Amniotic stem cell (primary cell): ENCODE measurements around the gene MTHFR.

Experiments used
- DNase-seq: peaks from one replicate; lab custom pipeline; 2025; lab: John Stamatoyannopoulos, UW

Gene MTHFR

DNA sequence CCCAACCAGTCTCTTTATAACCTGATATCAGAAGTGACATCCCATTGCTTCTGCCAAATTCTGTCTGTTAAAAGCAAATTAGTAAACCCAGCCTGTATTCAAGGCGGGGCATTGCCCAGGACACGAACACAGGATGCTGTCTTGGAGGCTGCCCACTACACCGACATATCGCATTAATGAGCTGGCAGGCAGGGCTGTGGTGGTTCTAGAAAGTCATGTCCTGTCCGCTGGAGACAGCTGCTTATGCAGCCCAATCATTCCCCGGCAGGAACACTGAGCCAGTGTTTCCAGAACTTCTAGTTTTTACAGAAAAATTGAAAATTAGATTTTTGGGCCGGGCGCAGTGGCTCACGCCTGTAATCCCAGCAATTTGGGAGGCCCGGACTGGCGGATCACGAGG, 24.5 kb downstream of the MTHFR start:
- DNase-seq = no peak

DNA sequence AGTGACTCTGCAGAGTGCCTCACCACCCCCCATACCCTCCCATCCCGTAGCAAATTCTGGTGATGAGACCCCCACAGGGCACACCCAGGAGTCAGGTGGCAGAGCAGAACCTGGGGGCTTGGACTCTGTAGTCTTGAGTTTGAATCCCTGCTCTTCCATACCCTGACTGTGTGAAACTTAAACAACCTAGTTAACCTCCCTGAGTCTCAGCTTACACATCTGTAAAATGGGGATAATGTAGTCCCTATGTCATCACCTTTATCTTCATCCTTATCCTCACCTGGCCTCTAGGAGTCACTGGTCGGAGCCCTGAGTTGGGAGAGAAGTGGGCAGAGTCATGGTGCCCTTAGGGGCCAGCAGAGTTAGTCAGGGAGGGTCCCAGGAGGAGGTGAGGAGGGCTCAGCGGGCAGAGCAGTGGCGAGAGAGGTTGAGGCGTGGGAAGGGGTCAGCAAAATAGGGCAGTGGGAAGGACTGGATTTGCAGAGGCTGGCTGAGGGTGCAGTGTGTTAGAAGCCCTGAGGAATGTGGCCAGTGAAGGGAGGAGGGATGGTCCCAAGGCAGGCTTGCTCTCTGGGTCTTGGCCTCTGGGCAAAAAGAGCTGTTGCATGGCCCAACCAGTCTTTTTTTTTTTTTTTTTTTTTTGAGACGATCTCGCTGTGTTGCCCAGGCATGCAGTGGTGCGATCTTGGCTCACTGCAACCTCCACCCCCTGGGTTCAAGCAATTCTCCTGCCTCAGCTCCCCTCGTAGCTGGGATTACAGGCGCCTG, 25.2 kb downstream of the MTHFR start:
- no peak for DNase-seq

DNA sequence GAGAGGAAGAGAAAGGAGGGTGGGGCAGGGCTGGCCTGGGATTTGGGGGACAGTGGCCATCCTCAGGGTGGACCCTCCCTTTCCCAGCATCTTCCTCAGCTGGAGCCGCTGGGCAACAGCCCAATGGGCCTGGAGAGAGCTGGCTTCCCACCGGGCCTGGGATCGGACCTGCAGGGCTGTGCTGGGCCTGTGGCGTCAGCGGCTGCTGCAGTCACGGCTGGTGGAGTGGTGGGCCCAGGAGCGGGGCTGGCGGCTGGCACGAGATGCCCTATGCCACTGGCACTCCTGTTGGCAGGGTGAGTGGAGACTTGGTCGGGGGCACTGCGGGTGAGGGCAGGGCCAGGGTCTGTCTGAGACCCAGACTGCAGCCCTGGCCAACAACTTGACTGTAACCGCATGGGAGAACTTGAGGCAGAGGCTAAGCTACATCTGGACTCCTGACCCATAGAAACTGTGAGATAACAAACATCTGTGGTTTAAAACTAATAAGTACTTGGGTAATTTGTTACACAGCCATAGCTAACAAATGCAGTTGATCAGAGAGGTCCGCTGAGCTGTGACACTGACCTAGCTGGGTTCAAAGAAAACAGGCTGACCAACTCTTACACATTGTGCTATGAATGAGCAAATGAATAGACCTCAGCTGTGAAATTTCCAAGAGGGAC, 25.9 kb downstream of the MTHFR start:
- no peak for DNase-seq

DNA sequence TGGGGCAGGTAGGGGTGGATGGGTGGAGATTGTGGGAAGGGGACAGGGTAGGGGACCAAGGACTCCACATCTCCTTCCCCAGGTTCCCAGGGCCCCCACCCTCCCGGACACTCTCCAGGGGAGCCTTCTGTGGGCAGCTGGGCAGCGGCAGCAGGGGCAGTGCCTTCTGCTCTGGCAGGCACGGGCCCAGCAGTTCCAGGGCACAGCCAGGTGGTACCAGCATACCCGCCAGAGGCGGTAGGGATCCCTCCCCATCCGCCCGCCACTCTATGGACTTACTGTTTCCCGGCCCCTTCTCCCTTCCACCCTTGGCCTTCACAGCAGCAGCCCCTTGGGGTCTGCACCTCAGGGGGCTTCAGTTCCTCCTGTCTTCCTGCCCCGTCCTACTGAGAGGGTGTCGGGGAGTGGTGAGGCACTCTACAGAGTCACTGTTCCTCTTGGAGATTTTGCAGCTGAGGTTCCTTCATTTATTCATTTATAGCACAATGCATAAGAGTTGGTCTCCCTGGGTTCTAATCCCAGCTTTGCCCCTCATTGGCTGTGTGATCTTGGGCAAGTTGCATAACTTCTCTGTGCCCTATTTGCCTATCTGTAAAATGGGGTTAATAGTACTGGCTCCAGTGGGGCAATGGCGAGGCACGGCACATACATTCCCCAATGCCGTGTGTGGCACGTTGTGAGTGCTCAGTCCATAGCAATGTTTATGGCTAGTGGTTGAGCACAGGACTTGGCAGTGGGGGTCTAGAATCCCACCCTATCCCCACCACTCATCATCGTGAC, 26.7 kb downstream of the MTHFR start:
- no peak for DNase-seq

DNA sequence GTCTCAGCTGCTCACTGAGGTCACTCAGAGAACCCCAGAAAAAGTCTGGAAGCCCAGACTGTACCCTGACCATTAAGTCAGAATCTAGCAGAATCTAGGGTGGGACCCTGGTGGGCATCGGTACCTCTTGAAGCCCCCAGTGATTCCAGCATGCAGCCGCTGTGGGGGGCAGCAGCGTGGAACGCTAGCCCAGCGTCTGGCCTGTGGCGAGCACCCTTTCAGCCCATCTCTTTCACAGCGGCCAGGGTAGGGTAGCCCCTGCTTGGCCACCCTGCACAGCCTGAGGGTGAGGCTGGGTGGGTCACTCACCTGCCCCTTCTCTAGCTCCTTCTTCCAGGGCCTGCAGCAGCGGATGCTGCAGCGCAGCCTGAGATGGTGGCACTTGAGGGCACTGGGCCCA, 27.4 kb downstream of the MTHFR start:
- no peak for DNase-seq

DNA sequence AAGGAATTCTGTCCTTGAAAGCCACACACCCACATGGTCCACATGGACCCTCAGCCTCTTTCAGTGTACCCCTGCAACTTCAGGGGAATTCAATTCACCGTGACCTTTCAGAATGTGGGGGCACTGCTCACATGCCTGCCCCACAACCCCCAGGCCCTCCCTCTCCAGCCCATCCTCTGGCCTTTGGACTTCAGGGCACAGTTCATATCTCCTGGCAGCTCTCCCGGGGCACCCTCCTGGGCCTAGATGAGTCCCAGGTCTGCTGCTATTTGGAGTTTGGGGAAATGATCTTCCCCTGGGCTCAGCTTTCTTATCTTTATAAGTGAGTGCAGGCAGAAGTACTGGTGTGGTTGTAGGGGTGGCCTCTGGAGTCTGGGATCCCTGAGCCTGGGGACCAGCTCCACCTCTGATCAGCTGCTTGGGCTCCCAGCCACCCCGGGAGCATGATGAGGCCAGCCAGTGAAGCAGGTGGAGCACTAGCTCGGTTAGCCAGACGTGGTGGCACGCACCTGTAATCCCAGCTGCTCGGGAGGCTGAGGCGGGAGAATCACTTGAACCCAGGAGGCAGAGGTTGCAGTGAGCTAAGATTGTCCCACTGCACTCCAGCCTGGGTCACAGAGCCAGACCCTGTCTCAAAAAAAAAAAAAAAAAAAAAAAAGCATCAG, 28.0 kb downstream of the MTHFR start:
- DNase-seq = no peak

DNA sequence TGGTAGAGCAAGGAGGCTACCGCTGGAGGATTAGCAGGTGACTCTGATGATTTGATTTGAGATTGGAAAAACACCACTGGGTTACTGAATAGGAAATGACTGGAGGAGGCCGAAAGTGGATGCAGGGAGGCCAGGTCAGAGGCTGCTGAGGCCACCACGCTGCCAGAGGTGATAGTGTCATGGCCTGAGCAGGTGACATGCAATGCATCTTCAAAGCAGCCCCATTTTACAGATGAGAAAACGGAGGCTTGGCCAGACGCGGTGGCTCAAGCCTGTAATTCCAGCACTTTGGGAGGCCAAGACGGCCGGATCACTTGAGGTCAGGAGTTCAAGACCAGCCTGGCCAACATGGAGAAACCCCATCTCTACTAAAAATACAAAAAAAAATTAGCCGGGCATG, 31.0 kb downstream of the MTHFR start:
- DNase-seq = no peak

DNA sequence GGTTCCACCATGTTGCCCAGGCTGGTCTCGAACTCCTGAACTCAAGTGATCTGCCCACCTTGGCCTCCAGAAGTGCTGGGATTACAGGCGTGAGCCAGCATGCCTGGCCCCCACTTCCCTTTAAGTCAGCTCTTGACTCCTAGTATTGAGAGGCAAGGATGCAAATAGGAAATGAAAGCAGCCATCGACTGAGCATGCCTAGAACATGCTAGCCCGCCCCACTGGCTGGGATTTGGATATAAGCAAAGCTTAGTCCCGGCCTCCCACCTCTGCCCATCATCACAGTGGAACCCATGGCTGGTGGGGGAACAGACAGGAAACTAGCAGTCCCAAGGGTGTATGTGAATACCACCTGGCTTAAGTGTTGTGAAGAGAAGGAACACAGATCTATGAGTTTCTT, 33.3 kb downstream of the MTHFR start:
- DNase-seq = no peak

DNA sequence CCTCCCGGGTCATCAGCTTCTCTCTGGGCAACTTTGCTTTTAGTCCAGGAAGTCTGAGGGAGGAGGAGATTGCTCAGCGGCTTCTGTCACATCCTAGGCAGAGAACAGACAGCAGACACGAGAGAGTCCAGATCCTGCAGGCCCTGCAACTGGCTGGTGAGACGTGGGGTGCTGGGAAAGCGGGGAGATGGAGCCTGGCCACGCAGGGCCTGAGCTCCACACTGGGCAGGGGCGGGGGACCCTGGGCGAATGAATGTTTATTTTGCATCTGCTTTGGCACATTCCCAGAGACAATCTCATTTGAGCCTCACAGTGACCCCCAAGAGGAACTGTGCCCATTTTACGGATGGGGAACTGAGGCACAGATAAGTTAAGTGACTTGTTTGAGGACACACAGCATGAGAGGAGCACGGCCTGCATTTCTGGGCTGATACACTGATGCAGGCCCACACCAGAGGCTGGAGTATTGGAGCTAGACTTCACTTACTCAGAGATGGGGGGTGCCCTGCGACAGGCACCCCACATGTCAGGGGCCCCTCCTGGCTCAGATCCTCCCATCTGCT, 34.2 kb downstream of the MTHFR start:
- DNase-seq = no peak

DNA sequence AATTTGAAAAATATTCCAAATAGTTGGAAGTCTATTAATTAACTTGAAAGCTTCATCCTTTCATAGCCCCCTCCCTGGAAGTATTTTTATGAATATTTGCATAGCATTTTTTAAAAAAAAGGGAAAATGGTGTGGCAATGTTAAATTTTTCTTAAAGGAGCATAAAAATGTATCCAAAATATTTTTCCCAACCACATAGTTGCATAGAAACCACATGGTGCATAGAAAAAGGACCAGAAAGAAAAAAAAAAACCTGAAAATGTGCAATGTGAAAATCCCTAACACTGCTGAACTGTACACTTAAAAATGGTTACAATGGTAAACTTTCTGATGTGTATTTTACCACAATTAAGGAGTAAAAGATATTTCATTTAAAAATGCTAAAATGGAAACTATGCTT, 35.8 kb downstream of the MTHFR start:
- no peak for DNase-seq

DNA sequence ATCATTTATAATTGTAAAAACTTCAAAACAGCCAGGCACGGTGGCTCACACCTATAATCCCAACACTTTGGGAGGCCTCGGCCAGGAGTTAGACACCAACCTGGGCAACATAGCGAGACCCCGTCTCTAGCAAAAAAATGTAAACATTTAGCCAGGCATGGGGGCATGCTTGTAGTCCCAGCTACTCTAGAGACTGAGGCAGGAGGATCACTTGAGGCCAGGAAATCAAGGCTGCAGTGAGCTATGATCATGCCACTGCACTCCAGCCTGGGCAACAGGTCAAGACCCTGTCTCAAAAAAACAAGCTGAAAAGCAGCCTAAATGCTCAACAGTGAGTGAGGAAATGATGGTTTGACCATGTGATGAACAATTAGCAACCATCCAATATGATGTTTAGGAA, 36.5 kb downstream of the MTHFR start:
- no peak for DNase-seq

DNA sequence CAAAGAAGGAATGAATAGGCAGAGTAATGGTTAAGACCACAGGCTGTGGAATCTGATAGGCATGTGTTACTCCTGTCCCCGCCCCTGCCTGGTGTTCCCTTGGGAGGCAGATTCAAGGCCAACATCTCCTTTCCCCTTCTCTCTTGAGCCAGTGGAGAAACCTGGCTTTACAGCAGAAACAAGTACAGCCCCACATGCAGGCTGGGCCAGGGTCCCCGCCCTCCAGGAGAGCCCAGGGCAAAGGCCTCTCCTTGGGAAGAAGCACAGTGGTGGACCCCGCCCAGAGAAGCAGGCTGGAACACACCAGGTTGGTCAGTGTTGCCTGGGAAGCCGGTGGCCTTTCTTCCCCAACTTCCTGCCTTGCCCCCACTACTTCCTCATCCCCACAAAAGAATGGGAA, 36.9 kb downstream of the MTHFR start:
- DNase-seq = no peak

DNA sequence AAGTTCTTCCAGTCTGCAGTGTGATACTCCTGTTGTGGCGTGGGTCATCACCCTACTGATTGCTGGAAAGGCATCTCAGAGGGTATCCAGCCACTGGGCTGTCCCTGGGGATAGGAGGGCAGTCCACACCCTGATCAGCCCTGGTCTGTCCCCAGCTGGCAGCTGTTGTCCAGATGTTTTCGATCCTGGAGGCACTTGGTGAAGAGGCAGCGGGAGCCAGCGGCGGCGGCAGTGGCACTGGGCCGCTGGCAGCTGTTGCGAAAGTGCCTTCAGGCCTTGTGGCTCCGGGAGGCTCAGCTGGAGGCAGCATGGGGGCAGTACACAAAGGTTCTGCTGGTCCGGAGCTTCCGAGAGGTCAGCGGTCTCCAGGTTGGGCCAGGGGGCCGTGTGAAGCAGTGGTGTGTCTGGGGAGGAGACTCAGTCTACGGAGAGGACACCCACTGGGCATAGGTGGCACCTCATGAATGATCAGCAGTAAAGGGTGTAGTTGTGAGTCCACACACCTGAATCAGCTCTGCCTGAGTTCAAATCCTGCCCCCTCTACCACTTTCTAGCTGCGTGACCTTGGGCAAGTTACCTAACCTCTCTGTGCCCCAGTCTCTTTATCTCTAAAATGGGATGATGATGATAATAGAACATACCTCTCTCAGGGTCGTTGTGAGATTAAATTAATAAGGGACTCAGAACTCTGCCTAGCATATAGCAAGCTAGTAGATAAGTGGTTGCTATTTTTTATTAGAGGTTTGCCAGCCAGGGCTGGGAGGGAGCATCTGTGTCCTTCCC, 37.7 kb downstream of the MTHFR start:
- DNase-seq = no peak

DNA sequence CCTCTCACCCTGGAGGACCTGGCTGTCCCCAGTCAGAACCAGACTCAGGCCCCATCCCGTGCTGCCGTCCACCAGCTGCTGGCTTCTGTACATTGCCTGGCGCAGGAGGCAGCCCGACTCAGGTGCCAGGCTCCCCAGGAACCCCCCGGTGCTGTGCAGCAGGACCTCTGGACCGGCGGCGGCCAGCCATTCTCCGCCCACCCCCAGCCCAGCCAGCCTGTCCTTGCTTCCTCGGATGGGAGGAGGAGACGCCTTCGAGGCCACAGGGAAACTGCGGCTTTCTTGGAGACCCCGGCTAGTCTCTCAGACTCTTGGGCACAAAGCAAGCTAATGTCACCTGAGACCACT, 39.4 kb downstream of the MTHFR start:
- no peak for DNase-seq

DNA sequence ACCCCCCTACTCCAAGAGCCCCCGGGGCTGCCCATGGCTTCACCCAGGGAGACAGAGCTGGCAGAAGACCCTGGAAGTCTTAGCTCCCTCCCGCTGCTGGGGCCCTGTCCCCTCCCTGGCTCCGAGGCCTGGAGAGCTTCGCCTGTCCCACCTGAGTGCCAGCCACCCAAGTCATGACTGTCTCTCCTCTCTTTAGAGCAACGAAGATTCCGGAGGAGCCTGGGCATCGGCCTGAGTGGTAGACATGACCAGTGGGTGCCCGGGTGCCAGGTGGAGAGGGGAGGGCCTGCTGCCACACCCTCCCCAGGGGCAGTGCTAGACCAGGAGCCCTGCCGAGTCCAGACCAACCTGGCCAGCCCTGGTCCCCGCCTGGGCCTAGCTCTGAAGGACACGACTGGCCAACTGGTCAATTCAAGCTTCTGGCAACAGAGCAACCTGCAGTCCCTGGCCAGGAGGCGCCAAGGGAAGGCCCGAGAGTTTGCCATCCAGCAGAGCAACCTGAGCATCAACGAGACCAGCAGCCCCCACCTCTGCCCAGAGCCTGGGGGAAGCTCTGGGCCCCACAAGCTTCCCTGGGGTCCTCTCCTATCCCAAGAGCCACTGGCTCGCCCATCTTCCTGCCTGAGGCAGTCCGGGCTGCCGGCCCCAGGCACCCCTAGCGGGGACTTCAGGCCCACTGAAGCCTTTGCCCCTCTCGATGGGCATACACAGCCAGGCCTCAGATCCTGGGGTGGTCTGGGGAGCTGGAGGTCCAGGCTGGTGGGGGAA, 39.9 kb downstream of the MTHFR start:
- DNase-seq = no peak

DNA sequence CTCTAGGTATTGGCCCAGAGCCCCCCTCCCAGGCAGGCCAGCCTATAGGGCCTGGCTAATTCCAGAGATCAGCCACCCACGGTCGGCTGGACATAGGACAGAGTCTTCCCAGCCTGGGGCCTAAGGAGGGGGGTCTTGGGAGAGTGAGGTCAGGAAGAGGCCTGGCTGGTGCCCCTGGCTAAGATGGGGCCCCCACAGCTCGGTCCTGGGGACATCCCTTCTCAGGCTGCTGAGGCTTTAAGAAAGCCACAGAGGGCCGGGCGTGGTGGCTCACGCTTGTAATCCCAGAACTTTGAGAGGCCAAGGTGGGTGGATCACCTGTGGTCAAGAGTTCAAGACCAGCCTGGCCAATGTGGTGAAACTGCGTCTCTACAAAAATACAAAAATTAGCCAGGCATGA, 41.2 kb downstream of the MTHFR start:
- no peak for DNase-seq

DNA sequence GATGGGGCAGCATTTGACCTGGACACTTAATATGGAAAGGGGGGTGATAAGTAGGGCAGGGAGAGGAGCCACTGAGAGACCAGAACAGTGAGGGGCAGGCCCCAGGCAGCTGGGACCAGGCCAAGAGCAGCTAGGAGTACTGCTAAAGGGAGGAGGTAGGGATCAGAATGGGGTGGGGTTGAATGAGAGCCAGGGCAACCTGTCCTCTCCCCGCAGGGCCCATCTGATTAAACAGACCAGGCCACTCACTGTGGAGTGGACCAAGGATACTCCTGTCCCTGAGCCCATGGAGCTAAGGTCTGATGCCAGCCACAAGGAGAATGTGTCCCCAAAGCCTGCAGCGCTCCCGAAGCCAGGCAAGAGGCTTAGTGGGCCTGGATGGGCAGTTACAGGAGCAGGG, 41.6 kb downstream of the MTHFR start:
- no peak for DNase-seq

DNA sequence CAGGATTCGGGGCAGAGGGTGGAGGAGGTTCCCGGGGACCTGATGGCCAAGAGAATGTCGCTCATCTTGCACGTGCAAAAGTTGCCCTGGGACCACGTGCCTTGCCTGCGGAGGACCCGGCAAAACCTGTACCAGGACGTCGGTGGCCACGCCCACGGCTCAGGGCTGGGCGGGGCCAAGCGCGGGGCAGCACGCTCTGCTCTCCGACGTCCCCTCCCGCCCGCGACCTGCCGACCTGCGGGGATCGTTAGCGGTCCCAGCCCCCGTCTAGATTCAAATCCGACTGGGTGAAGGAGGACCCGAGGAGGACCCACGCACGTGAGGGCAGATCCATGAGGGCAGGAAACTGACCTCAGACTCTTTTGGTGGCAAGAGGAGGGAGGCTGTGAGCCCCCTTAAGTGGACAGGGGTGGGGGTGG, 43.8 kb downstream of the MTHFR start, which contains the start of gene C1orf167:
Gene C1orf167, plus strand, starts transcription at position 206 of the 419 bp plus-strand sequence. CDS start 2,208 bp downstream, outside the sequence.
- no peak for DNase-seq

DNA sequence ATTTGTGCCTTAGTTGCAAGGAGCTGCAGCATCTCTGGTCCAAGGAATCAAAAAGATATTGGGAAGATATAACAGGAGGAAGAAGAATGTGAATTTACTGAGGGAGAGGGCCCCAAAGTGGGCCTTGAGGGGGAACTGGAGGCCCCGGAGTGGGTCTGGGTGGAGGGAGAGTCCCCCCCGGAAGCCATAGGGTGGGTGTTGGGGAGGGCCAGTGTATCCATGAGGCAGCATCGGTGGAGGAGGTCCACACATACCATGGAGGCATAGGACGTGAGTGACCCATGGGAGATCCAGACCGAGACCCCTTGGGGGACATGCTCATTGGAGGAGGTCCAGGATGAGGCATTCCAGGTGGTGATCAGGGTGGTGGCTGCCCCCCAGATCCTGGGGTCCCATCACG, 44.5 kb downstream of the MTHFR start:
- DNase-seq = no peak

DNA sequence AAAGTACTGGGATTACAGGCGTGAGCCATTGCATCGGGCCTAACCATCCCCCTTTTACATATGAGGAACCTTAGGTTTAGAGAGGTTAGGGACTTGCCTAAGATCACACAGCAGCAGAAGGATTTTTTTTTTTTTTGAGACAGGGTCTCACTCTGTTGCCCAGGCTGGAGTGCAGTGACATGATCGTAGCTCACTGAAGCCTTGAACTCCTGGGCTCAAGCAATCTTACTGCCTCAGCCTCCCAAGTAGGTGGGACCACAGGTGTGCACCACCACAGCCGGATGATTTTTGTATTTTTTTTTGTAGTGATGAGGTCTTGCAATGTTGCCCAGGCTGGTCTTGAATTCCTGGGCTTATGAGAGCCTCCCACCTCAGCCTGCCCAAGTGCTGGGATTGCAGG, 46.0 kb downstream of the MTHFR start:
- DNase-seq = no peak

DNA sequence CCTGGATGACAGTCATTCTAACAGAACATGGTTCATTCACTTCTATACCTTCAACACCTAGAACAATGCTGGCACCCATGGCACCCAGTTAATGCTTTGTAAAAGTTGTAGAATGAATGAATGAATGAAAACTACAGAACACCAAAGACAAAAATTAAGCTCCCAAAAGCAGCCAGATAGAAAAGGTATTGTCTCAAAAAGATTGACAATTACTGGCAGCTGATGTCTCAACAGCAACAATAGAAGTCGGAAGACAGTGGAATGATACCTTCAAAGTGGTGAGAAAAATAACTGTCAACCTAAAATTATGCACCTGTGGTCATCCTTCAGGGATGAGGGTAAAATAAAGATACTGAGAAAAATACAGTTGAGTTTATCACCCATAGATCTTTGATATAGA, 48.7 kb downstream of the MTHFR start:
- DNase-seq = no peak
